H9 (cell line): ENCODE measurements around the gene PALM2AKAP2. TPM values are rescaled to one million over a fixed set of nuclear protein-coding genes. Genes with fewer than 3 reads are reported as not detected.

Experiments used
- DNase-seq: peaks from one replicate; pipeline ENCODE4 v3.0.0-alpha.2; 2017
- H2AFZ ChIP-seq: one replicate; pipeline ENCODE4 v1.6.1; 2013; ENCODE audit warnings: mild to moderate bottlenecking, low read length, control low read depth, moderate library complexity
- H2AK5ac ChIP-seq: 2 replicates; pipeline ENCODE4 v1.6.1; 2013; ENCODE audit warnings: low read length, control low read depth, mixed read lengths; ENCODE audit not compliant: insufficient read length
- H2BK120ac ChIP-seq: one replicate; pipeline ENCODE4 v1.6.1; 2013; ENCODE audit warnings: low read depth, mild to moderate bottlenecking, low read length, control low read depth, inconsistent platforms; ENCODE audit not compliant: poor library complexity, severe bottlenecking
- H2BK12ac ChIP-seq: 2 replicates; pipeline ENCODE4 v1.6.1; 2013; ENCODE audit warnings: low read length, control low read depth, mixed read lengths, low read depth; ENCODE audit not compliant: insufficient read length
- H2BK15ac ChIP-seq: 2 replicates; pipeline ENCODE4 v1.6.1; 2013; ENCODE audit warnings: low read depth, low read length, control low read depth
- H2BK20ac ChIP-seq: one replicate; pipeline ENCODE4 v1.6.1; 2013; ENCODE audit warnings: low read depth, mild to moderate bottlenecking, low read length, control low read depth, inconsistent platforms; ENCODE audit not compliant: poor library complexity, severe bottlenecking
- H2BK5ac ChIP-seq: 2 replicates; pipeline ENCODE4 v1.6.1; 2013; ENCODE audit warnings: low read length, control low read depth, mixed read lengths; ENCODE audit not compliant: insufficient read length
- H3K14ac ChIP-seq: 2 replicates; pipeline ENCODE4 v1.6.1; 2013; ENCODE audit warnings: low read length, control low read depth; ENCODE audit not compliant: insufficient read depth
- H3K18ac ChIP-seq: 2 replicates; pipeline ENCODE4 v1.6.1; 2013; ENCODE audit warnings: low read depth, mild to moderate bottlenecking, mixed read lengths, low read length, control low read depth; ENCODE audit not compliant: insufficient read length
- H3K23ac ChIP-seq: 2 replicates; pipeline ENCODE4 v1.6.1; 2013; ENCODE audit warnings: low read length, control low read depth, mixed read lengths, low read depth; ENCODE audit not compliant: insufficient read length
- H3K23me2 ChIP-seq: 2 replicates; pipeline ENCODE4 v1.6.1; 2013; ENCODE audit warnings: low read depth, mild to moderate bottlenecking, mixed read lengths, low read length, control low read depth; ENCODE audit not compliant: insufficient read length, poor library complexity, severe bottlenecking
- H3K27ac ChIP-seq: 2 replicates; pipeline ENCODE4 v1.5.1; 2013; ENCODE audit warnings: low read length, control low read depth, mixed read lengths, low read depth; ENCODE audit not compliant: insufficient read length
- H3K27me3 ChIP-seq: 2 replicates; pipeline ENCODE4 v1.6.1; 2013; ENCODE audit warnings: low read length, control low read depth, inconsistent platforms; ENCODE audit not compliant: insufficient read depth
- H3K4ac ChIP-seq: 2 replicates; pipeline ENCODE4 v1.6.1; 2013; ENCODE audit warnings: low read depth, mild to moderate bottlenecking, control low read depth, inconsistent platforms, low read length, moderate library complexity
- H3K4me1 ChIP-seq: 2 replicates; pipeline ENCODE4 v1.6.1; 2013; ENCODE audit warnings: low read length, control low read depth, inconsistent platforms; ENCODE audit not compliant: insufficient read depth
- H3K4me2 ChIP-seq: 2 replicates; pipeline ENCODE4 v1.6.1; 2013; ENCODE audit warnings: low read length, control low read depth, mixed read lengths; ENCODE audit not compliant: insufficient read length, insufficient read depth
- H3K56ac ChIP-seq: 2 replicates; pipeline ENCODE4 v1.6.1; 2013; ENCODE audit warnings: low read depth, mild to moderate bottlenecking, mixed read lengths, low read length, control low read depth; ENCODE audit not compliant: insufficient read length
- H3K79me1 ChIP-seq: 2 replicates; pipeline ENCODE4 v1.6.1; 2013; ENCODE audit warnings: low read depth, mild to moderate bottlenecking, moderate library complexity, low read length, control low read depth, inconsistent platforms; ENCODE audit not compliant: insufficient read depth, poor library complexity, severe bottlenecking
- H3K79me2 ChIP-seq: 2 replicates; pipeline ENCODE4 v1.6.1; 2013; ENCODE audit warnings: low read length, control low read depth, inconsistent platforms; ENCODE audit not compliant: insufficient read depth
- H3K9ac ChIP-seq: 2 replicates; pipeline ENCODE4 v1.6.1; 2013; ENCODE audit warnings: low read length, control low read depth, mixed read lengths; ENCODE audit not compliant: insufficient read length; ENCODE audit errors: extremely low read depth
- H3K9me3 ChIP-seq: one replicate; pipeline ENCODE4 v1.6.1; 2013; ENCODE audit warnings: low read depth, low read length, inconsistent platforms; ENCODE audit not compliant: control insufficient read depth
- H3T11ph ChIP-seq: one replicate; pipeline ENCODE4 v1.6.1; 2013; ENCODE audit warnings: mild to moderate bottlenecking, low read length, control low read depth, inconsistent platforms
- H4K20me1 ChIP-seq: one replicate; pipeline ENCODE4 v1.6.1; 2013; ENCODE audit not compliant: control insufficient read depth, insufficient read length, insufficient read depth
- H4K5ac ChIP-seq: 2 replicates; pipeline ENCODE4 v1.6.1; 2013; ENCODE audit warnings: low read depth, mild to moderate bottlenecking, mixed read lengths, low read length, control low read depth; ENCODE audit not compliant: insufficient read length
- H4K8ac ChIP-seq: replicated peaks from 2 replicates; pipeline ENCODE4 v1.6.1; 2013; ENCODE audit warnings: low read length, control low read depth, mixed read lengths, low read depth; ENCODE audit not compliant: insufficient read length
- H4K91ac ChIP-seq: 2 replicates; pipeline ENCODE4 v1.6.1; 2013; ENCODE audit warnings: low read depth, mild to moderate bottlenecking, moderate library complexity, mixed read lengths, low read length, control low read depth; ENCODE audit not compliant: insufficient read length
- H3K27ac Mint-ChIP-seq, 3 experiments: 2 replicates in 2 of 3; 3 replicates in 1 of 3; pipeline ENCODE4 v1.8.0; 2020 to 2021; ENCODE audit warnings: mixed read lengths in 3 of 3, mild to moderate bottlenecking in 1 of 3, moderate library complexity in 1 of 3
- H3K27me3 Mint-ChIP-seq: 2 replicates; pipeline ENCODE4 v1.8.0; 2021; ENCODE audit warnings: low read depth, mild to moderate bottlenecking, moderate library complexity, mixed read lengths
- H3K36me3 Mint-ChIP-seq, 3 experiments: 2 replicates in 2 of 3; 3 replicates in 1 of 3; pipeline ENCODE4 v1.8.0; 2020 to 2021; ENCODE audit warnings: low read depth in 3 of 3, mixed read lengths in 3 of 3; ENCODE audit not compliant: insufficient read depth in 1 of 3
- H3K4me1 Mint-ChIP-seq, 2 experiments: 2 replicates each; pipeline ENCODE4 v1.8.0; 2020; ENCODE audit warnings: mixed read lengths in 2 of 2
- H3K4me3 Mint-ChIP-seq, 2 experiments: 2 replicates in 1 of 2; 3 replicates in 1 of 2; pipeline ENCODE4 v1.8.0; 2020 to 2021; ENCODE audit warnings: mild to moderate bottlenecking in 2 of 2, mixed read lengths in 2 of 2, moderate library complexity in 1 of 2
- H3K9me3 Mint-ChIP-seq, 2 experiments: 2 replicates in 1 of 2; 3 replicates in 1 of 2; pipeline ENCODE4 v1.8.0; 2020; ENCODE audit warnings: mild to moderate bottlenecking in 2 of 2, mixed read lengths in 2 of 2, moderate library complexity in 1 of 2
- WGBS: extraction: QIAGEN DNeasy Blood & Tissue Kit; methylation state at CpG from one replicate; pipeline ENCODE4 v1.1.7; 2013; ENCODE audit warnings: missing lambda C conversion rate, low lambda C conversion rate, mixed read lengths; ENCODE audit not compliant: insufficient read length; ENCODE audit errors: extremely low coverage; 5-methylcytosine and 5-hydroxymethylcytosine counted together
- total RNA-seq: library from RNA; stranded (reverse); gene quantifications from 2 replicates; pipeline ENCODE4 v1.2.1, GENCODE V29; 2021
- TF ChIP-seq, protein P1 (sequence below): fragments of 200-600 bp; sonication (generic); conservative IDR thresholded peaks from 3 replicates; pipeline ENCODE4 v1.8.0; 2021; ENCODE audit warnings: antibody characterized with exemption, mild to moderate bottlenecking

Gene PALM2AKAP2
- total RNA-seq, 1 experiment from 2014 or later: 3.6 TPM

DNA sequence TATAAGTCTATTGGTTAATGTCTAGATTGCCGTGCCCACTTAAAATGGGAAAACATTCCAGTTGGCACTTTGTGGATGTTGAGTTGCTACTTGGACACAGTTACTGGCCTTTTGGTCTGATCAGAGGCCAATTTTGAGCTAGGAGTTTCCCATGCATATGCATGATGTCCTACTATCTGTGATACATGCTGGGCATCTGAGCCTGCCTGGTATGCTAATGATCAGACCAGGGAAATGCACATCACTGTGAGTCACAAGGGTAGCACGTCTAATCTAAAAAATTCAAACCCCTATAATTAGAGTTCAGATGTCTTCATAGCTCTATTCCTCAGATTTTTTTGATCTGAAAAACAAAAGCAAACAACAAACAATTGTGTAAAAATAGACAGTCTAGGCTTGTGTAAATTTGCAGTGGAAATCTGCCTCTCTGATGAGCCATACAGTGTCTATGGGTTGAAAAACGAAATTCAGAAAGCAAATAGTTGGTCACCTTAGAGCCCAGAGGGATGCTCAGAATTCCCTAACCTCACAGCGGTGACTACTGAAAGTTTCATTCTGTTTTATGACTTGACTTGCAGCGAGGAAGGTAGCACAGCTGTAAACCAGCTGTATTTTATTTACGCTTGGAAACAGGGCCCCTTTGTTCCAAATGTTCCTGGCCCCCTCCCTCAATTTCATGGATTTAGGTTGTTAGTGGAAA lies 37.3 kb downstream of the PALM2AKAP2 start:
- no CpG with 5 or more reads among the region's 6 CpGs for WGBS
- Histone ChIP-seq H4K8ac (no peak overlapping the region), H3K4me1 (peaks cover 4% of the 10 kb centered on the region; the same call in 1 of the 2 replicates), H2BK20ac (no peak overlapping the region), H3K79me2 (no peaks in the 10 kb centered on the region), H3K14ac (no peak overlapping the region), H3T11ph (no peak overlapping the region), H3K23me2 (no peaks in the 10 kb centered on the region), H2BK5ac (no peak overlapping the region), H3K4me2 (no peak overlapping the region), H3K27me3 (no peaks in the 10 kb centered on the region), H4K20me1 (no peaks in the 10 kb centered on the region), H3K9me3 (no peaks in the 10 kb centered on the region), H4K91ac (no peak overlapping the region), H2BK15ac (no peak overlapping the region), H3K79me1 (no peaks in the 10 kb centered on the region), H3K4ac (no peak overlapping the region), H3K18ac (no peak overlapping the region), H3K56ac (no peak overlapping the region), H3K27ac (no peak overlapping the region), H2BK120ac (no peak overlapping the region), H2AFZ (no peak overlapping the region), H2BK12ac (no peak overlapping the region), H4K5ac (no peak overlapping the region), H3K9ac (no peak overlapping the region), H2AK5ac (no peak overlapping the region), H3K23ac (no peak overlapping the region)
- Mint-ChIP-seq H3K27me3 (no peaks in the 10 kb centered on the region), H3K27ac (no peak overlapping the region), H3K9me3 (no peaks in the 10 kb centered on the region), H3K4me3 (no peak overlapping the region), H3K4me1 (peaks cover 7 to 18% of the 10 kb centered on the region in 2 experiments), H3K36me3 (no peaks in the 10 kb centered on the region)
- TF ChIP-seq, protein P1, sequence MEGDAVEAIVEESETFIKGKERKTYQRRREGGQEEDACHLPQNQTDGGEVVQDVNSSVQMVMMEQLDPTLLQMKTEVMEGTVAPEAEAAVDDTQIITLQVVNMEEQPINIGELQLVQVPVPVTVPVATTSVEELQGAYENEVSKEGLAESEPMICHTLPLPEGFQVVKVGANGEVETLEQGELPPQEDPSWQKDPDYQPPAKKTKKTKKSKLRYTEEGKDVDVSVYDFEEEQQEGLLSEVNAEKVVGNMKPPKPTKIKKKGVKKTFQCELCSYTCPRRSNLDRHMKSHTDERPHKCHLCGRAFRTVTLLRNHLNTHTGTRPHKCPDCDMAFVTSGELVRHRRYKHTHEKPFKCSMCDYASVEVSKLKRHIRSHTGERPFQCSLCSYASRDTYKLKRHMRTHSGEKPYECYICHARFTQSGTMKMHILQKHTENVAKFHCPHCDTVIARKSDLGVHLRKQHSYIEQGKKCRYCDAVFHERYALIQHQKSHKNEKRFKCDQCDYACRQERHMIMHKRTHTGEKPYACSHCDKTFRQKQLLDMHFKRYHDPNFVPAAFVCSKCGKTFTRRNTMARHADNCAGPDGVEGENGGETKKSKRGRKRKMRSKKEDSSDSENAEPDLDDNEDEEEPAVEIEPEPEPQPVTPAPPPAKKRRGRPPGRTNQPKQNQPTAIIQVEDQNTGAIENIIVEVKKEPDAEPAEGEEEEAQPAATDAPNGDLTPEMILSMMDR: no peak
- no peak for DNase-seq
